SU-DHL-6 (cell line): ENCODE measurements around the gene IGSF10.
"Not testable (repeated sequence)": the region's sequence is repeated elsewhere in the genome, so short reads cannot be mapped to it uniquely, and the experiment has no call there.

Experiments used
- H2AFZ ChIP-seq: fragments of 200-600 bp; sonication (generic); 2 replicates; pipeline ENCODE4 v1.6.1; 2014; ENCODE audit warnings: low read depth, mild to moderate bottlenecking, moderate library complexity, mixed read lengths, antibody characterized with exemption, low read length; ENCODE audit not compliant: severe bottlenecking
- H3F3A ChIP-seq: fragments of 200-600 bp; shearing (Covaris generic); 2 replicates; pipeline ENCODE4 v1.6.0; 2016; ENCODE audit warnings: antibody characterized with exemption, mild to moderate bottlenecking; ENCODE audit not compliant: insufficient read depth
- H3K27ac ChIP-seq: fragments of 200-600 bp; sonication (generic); 2 replicates; pipeline ENCODE4 v1.5.1; 2016; ENCODE audit warnings: low read depth, mild to moderate bottlenecking, low read length, moderate library complexity, mixed read lengths
- H3K27me3 ChIP-seq: fragments of 200-600 bp; sonication (generic), shearing (Covaris generic); 2 replicates; pipeline ENCODE4 v1.6.0; 2014; ENCODE audit warnings: mild to moderate bottlenecking, low read length
- H3K36me3 ChIP-seq: fragments of 200-600 bp; sonication (generic); 2 replicates; pipeline ENCODE4 v1.6.1; 2014; ENCODE audit warnings: mild to moderate bottlenecking, low read length, mixed read lengths
- H3K4me2 ChIP-seq: fragments of 300-600, 200-600 bp; shearing (Covaris generic), sonication (generic); 2 replicates; pipeline ENCODE4 v1.6.0; 2014; ENCODE audit warnings: low read length, low read depth, mild to moderate bottlenecking; ENCODE audit not compliant: poor library complexity, severe bottlenecking
- H3K4me3 ChIP-seq: fragments of 200-600 bp; sonication (generic); 2 replicates; pipeline ENCODE4 v1.5.1; 2014; ENCODE audit warnings: antibody characterized with exemption, low read length, mild to moderate bottlenecking, mixed read lengths; ENCODE audit not compliant: insufficient read depth, poor library complexity, severe bottlenecking
- H3K79me2 ChIP-seq: fragments of 200-600 bp; sonication (generic); 2 replicates; pipeline ENCODE4 v1.6.1; 2014; ENCODE audit warnings: mild to moderate bottlenecking, low read length, moderate library complexity; ENCODE audit not compliant: insufficient read depth
- H3K9ac ChIP-seq: fragments of 200-600 bp; sonication (generic); 2 replicates; pipeline ENCODE4 v1.7.0; 2014; ENCODE audit warnings: mild to moderate bottlenecking, low read length
- H3K9me2 ChIP-seq: fragments of 200-600 bp; sonication (generic); replicated peaks from 2 replicates; pipeline ENCODE4 v1.6.1; 2014; ENCODE audit warnings: low read length; ENCODE audit not compliant: insufficient read depth
- H3K9me3 ChIP-seq: fragments of 200-600 bp; sonication (generic); 2 replicates; pipeline ENCODE4 v1.6.1; 2014; ENCODE audit warnings: low read length, mixed read lengths; ENCODE audit not compliant: insufficient read depth
- H4K20me1 ChIP-seq: fragments of 200-600 bp; sonication (generic); 2 replicates; pipeline ENCODE4 v1.6.1; 2014; ENCODE audit warnings: low read depth, mild to moderate bottlenecking, antibody characterized with exemption, low read length, moderate library complexity, mixed read lengths
- CTCF ChIP-seq: fragments of 200-600 bp; sonication (generic); IDR thresholded peaks from one replicate; pipeline ENCODE4 v1.5.1; 2017; ENCODE audit warnings: antibody characterized with exemption, mild to moderate bottlenecking, low read length, moderate library complexity; ENCODE audit not compliant: insufficient read depth, poor library complexity, severe bottlenecking
- EZH2phosphoT487 ChIP-seq: fragments of 200-600 bp; sonication (generic), shearing (Covaris generic); conservative IDR thresholded peaks from 2 replicates; pipeline ENCODE4 v1.6.1; 2018; ENCODE audit warnings: mild to moderate bottlenecking, antibody characterized with exemption, low read length, moderate library complexity, mixed read lengths

IGSF10 gene

GRCh38 chr3:151499168-151499567 is 38.3 kb upstream of the IGSF10 start:
- Histone ChIP-seq H3K9me2 (no peaks in the 10 kb centered on the region), H3K27ac (no peak overlapping the region), H3K36me3 (no peaks in the 10 kb centered on the region), H3K27me3 (no peaks in the 10 kb centered on the region), H2AFZ (no peak overlapping the region), H3K4me3 (no peak overlapping the region), H3K4me2 (no peak overlapping the region), H3K9me3 (no peaks in the 10 kb centered on the region), H4K20me1 (no peaks in the 10 kb centered on the region), H3F3A (no peaks in the 10 kb centered on the region), H3K79me2 (no peaks in the 10 kb centered on the region), H3K9ac (no peak overlapping the region)
- TF ChIP-seq CTCF (no peak), EZH2phosphoT487 (no peak)

- H2AFZ ChIP-seq = no peak overlapping the region
- H3K9me3 ChIP-seq = no peaks in the 10 kb centered on the region
- H3K79me2 ChIP-seq = no peaks in the 10 kb centered on the region
- no peaks in the 10 kb centered on the region for H4K20me1 ChIP-seq
- no peaks in the 10 kb centered on the region for H3K27me3 ChIP-seq
- H3K4me2 ChIP-seq = no peak overlapping the region
- H3K27ac ChIP-seq = no peak overlapping the region
- TF ChIP-seq EZH2phosphoT487 (no peak), CTCF (no peak)
- no peaks in the 10 kb centered on the region for H3K36me3 ChIP-seq
- H3K4me3 ChIP-seq = no peak overlapping the region
- no peak overlapping the region for H3K9ac ChIP-seq
- H3F3A ChIP-seq = no peaks in the 10 kb centered on the region
- H3K9me2 ChIP-seq = no peaks in the 10 kb centered on the region
These were observed 30.7 kb upstream of the IGSF10 start for GRCh38 chr3:151491525-151491924.

- H3K27me3 ChIP-seq, H3K4me3 ChIP-seq, H3K79me2 ChIP-seq, H4K20me1 ChIP-seq, H3K9me3 ChIP-seq, H3K36me3 ChIP-seq, H3K27ac ChIP-seq, H3F3A ChIP-seq, H3K4me2 ChIP-seq, H2AFZ ChIP-seq, H3K9me2 ChIP-seq, H3K9ac ChIP-seq: not testable (repeated sequence)
These were observed 27.0 kb upstream of the IGSF10 start for GRCh38 chr3:151487833-151488232.

- Histone ChIP-seq H3F3A (no peaks in the 10 kb centered on the region), H3K27ac (no peak overlapping the region), H4K20me1 (no peaks in the 10 kb centered on the region), H3K36me3 (no peaks in the 10 kb centered on the region), H3K9me3 (no peaks in the 10 kb centered on the region), H3K9ac (no peak overlapping the region), H3K79me2 (no peaks in the 10 kb centered on the region), H3K4me3 (no peak overlapping the region), H3K4me2 (no peak overlapping the region), H3K27me3 (no peaks in the 10 kb centered on the region), H3K9me2 (no peaks in the 10 kb centered on the region), H2AFZ (no peak overlapping the region)
- TF ChIP-seq EZH2phosphoT487 = no peak
- TF ChIP-seq CTCF = no peak
These were observed 23.2 kb upstream of the IGSF10 start for GRCh38 chr3:151483961-151484520.
